ENCODE measurements around the gene PLA2G15.
"Not testable (repeated sequence)": the region's sequence is repeated elsewhere in the genome, so short reads cannot be mapped to it uniquely, and the experiment has no call there.

PLA2G15 gene

DNA sequence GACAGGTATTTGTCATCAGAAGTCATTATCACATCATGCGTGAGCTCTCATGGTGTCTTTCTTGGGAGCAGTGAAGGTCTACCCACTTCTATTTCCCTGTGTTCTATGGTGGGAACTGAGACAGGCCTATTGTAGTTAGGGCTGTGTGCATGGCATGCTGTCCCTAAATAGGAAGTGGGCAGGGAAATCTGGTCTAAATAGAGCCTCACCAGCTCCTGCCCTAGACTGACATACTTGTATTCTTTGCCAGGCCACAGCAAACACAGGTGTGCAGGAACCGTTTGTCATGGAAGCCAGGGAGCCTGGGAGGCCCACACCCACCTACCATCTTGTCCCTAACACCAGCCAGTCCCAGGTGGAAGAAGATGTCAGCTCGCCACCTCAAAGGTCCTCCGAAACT lies 29.3 kb downstream of the PLA2G15 start:
- in situ Hi-C loops (cut with MboI; ENCODE audit: low sequenced_read_pairs) = loop anchor here (5.0 kb wide), 1 partner anchor 33 kb away; no protein-coding TSS in a partner anchor

DNA sequence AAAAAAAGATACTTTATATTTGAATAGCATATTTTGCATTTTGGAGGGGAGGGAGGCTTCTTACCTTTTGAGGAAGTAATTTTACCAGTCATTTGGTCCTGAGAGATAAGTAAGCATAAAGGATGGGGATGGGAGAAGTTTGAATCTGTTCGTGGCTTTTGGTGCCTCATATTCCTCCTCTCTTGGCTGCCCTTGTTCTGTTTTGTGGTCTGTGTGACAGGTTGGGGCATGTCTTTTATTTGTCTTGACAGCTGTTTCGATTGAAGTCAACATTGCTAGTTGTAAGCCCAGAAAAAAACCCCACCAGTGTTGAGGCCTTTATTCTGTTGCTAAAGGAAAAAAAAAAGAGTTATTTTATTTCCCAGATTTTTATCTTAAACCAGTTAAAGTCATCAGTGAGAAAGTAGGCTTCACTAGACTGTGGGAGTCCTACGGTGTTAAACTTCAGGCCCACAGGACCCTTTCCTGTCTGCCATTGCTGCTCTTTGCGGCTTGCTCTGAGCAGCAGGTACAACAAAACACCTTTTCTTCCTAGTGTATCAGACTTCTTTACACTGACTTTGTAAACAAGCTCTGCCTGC lies 30.5 kb downstream of the PLA2G15 start:
- in situ Hi-C loops (cut with MboI; ENCODE audit: low sequenced_read_pairs) = no loop called here

DNA sequence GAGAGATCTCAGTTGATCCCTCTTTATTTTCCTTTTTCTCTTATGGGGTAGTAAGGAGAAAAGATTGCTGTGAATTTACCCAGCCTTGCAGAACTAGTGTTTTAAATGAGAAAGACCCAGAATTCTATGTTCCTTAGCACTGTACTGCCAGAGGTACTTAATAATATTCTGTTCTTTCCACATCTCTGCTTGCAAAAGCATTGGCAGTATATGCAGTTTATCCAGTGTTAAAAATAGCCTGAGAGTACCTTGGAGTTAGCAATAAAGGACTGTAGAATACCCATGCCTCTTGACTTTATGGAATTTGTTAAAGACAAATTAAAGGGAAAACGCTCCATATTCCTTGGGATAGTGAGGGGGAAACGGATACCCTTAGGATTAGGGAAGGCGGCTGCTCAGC lies 31.1 kb downstream of the PLA2G15 start:
- in situ Hi-C loops (cut with MboI; ENCODE audit: low sequenced_read_pairs) = no loop called here

DNA sequence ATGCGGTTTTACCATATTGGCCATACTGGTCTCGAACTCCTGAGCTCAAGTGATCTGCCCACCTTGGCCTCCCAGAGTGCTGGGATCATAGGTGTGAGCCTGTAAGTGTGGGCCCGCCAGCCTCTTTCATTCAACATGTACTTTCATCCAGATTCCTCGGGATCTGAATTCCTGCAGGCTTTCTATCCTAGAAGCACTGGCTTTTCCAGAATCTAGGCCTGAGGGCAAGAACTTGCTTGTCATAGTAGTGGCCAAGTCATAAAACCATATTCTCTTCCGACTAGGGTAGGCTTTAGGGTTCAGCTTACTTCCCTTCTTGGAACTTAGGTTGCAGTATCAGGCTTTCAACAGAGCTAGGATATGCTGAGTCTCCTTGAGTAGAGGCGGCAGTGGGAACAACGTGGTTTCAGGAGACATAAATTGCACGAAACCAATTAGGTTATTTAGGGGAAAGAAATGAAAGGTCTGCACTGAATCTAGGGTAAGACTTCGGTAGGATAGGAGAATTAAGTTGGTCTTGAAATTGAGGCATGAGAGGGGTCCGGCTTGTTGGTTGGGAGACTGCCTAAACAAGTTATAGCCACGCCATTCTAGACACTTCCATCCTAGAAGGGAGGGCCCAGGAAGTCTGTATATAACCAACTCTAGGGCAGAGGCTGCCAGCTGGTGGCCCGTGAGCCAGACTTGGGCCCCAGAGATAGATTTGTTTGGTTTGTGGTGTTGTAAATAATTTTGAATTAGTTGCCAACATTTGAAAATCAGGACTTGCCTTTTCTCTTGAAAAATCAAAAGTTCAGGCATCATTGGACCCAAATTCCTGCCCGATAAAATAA lies 34.8 kb downstream of the PLA2G15 start:
- in situ Hi-C loops (cut with MboI; ENCODE audit: low sequenced_read_pairs) = no loop called here

- in situ Hi-C loops (cut with MboI; ENCODE audit: low sequenced_read_pairs) = no loop called here
Measured at GRCh38 chr16:68281368-68282063, 36.3 kb downstream of the PLA2G15 start.

- in situ Hi-C loops (cut with MboI; ENCODE audit: low sequenced_read_pairs) = no loop called here
Measured at GRCh38 chr16:68282064-68282452, 36.9 kb downstream of the PLA2G15 start.

DNA sequence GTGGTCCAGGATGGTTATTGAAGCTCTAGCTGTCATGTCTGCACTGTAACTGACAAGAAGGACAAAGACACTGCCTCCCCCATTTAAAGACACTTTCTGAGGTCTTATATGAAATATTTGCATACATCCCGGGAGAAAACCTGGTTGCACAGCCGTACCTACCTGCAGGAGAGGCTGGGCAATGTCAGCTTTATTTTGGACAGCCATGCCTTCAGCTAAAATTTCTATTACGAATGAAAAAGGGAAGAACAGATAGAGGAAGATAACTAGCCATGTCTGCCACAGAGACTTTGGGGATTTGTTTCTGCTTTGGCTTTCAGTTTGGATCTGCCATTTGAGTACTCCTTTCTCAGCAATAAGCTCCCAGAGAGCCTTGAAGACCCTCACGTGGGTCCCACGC lies 38.2 kb downstream of the PLA2G15 start:
- in situ Hi-C loops (cut with MboI; ENCODE audit: low sequenced_read_pairs) = no loop called here

- in situ Hi-C loops (cut with MboI; ENCODE audit: low sequenced_read_pairs) = no loop called here
Measured at GRCh38 chr16:68283801-68284598, 38.8 kb downstream of the PLA2G15 start.

GRCh38 chr16:68284847-68285246 lies 39.7 kb downstream of the PLA2G15 start:
- in situ Hi-C loops (cut with MboI; ENCODE audit: low sequenced_read_pairs) = no loop called here

GRCh38 chr16:68285683-68286082 lies 40.5 kb downstream of the PLA2G15 start:
- in situ Hi-C loops (cut with MboI; ENCODE audit: low sequenced_read_pairs) = no loop called here

GRCh38 chr16:68286153-68287074 lies 41.2 kb downstream of the PLA2G15 start:
- in situ Hi-C loops (cut with MboI; ENCODE audit: low sequenced_read_pairs) = no loop called here

DNA sequence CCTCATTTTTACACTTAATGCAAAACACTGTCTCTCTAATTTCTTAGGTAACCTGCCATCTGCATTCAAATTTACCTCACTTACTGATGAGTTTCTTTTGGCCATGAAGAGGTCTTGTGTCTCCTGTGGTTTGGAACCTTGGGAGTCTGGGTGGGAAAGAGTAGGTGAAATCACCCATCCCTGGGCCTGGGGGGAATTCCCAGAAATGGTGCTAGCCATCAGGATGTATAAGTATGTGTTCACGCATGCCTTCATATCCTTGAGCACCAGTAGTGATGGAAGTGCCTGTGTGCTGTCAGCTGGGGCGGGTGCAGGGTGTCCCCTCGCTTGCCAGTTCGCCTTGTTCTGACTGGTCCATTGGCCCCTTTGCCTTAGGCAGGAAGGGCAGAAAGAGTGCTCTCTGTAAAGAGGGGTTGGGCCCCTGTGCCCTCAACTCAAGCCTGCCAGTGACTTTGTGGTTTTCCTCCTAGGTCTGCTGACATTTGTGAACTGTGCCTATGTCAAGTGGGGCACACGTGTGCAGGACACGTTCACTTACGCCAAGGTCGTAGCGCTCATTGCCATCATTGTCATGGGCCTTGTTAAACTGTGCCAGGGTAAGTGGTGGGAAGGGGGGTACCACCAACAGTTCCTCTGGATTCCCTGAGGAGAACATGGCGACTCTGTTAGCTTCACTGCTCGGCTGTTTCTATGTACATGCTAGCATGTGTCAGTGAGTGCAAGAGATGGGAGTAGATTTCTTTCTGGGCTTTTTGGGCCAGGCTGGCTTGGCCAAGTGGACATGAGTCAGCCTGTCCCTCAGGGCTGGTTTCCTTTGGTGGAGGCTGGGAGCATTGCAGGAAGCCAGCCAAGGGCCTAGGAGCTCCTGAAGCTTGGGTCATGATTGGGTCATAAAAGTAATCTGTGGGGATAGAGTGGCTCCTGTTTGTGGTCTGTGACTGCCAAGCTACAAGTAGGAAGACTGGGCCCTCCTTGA lies 42.4 kb downstream of the PLA2G15 start:
- in situ Hi-C loops (cut with MboI; ENCODE audit: low sequenced_read_pairs) = no loop called here

GRCh38 chr16:68288252-68288650 lies 43.1 kb downstream of the PLA2G15 start:
- in situ Hi-C loops (cut with MboI; ENCODE audit: low sequenced_read_pairs) = no loop called here

DNA sequence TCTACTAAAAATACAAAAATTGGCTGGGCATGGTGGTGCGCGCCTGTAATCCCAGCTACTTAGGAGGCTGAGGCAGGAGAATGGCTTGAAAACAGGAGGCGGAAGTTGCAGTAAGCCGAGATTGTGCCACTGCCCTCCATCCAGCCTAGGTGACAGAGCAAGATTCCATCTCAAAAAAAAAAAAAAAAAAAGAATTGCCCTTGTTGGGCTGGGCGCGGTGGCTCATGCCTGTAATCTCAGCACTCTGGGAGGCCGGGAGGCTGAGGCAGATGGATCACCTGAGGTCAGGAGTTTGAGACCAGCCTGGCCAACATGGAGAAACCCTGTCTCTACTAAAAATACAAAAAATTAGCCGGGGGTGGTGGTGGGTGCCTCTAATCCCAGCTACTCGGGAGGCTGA lies 43.6 kb downstream of the PLA2G15 start:
- in situ Hi-C loops (cut with MboI; ENCODE audit: low sequenced_read_pairs) = not testable (repeated sequence)

DNA sequence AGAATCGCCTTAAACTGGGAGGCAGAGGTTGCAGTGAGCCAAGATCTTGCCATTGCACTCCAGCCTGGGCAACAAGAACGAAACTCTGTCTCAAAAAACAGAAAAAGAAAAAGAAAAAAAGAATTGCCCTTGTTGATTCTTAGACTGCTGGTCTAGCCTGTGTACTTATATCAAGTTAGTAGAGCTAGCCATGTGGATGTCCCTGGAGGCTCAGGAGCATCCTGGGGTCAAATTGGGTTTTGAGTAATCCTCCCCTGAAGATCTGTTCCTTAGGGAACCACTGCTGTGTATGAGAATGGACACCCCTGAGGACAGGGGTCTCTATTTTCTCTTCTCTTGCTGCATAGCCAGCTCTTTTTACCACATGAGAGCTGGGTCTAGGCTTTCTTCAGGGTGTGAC lies 44.0 kb downstream of the PLA2G15 start:
- in situ Hi-C loops (cut with MboI; ENCODE audit: low sequenced_read_pairs) = no loop called here

DNA sequence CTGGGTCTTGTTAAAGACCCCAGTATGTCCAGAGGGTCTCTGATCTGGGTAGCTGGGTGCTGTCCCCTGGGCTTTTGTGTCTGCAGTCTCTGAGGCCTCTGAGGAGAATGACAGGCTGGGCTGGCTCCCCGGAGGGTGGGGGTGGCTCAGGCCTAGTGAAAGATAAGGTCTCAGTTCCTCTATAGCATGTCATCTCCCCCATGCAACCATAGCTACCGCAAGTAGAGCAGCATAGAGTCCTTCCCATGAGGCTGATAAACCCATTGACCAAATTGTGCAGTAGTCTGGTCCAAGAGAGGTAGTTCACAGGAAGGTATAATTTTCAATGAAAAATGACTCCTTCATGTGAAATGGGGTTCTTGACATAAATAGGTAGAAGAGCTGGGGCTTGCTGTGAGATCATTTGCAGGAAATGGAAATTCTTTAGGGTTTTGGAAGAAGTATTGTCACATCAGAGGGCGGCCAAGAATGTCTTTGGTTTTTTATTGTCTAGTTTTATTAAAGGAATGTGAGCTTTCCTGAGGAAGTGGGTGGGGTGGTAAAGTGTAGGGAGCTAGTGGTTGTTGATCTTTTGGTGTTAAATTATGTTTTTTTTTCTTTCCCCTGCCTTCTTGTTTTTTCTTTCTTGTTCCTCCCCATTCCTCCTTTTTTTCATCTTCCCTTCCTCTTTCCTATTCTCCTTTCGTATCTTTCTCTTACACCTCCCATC lies 44.6 kb downstream of the PLA2G15 start:
- in situ Hi-C loops (cut with MboI; ENCODE audit: low sequenced_read_pairs) = no loop called here

GRCh38 chr16:68290450-68290849 lies 45.3 kb downstream of the PLA2G15 start:
- in situ Hi-C loops (cut with MboI; ENCODE audit: low sequenced_read_pairs) = no loop called here

DNA sequence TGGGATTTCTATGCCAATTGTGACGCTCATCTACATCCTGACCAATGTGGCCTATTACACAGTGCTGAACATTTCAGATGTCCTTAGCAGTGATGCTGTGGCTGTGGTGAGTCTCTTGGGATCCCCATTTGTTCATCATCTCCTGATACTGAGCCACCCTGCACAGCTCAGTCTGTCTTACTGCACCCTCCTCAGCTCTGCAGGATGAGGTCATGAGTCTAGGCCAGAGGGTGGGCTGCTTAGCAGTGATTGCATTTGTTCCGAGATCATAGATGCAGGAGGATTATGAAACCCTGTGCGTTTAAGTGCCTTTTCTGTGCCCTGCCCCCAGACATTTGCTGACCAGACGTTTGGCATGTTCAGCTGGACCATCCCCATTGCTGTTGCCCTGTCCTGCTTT lies 46.1 kb downstream of the PLA2G15 start:
- in situ Hi-C loops (cut with MboI; ENCODE audit: low sequenced_read_pairs) = no loop called here
